Karpas-422 (cell line): ENCODE results near the gene SYNPO2. TPM values are rescaled to one million over a fixed set of nuclear protein-coding genes. Genes with fewer than 3 reads are reported as not detected.
"Not testable (repeated sequence)": the region's sequence is repeated elsewhere in the genome, so short reads cannot be mapped to it uniquely, and the experiment has no call there.

ENCODE experiments used
- DNase-seq: peaks from one replicate; pipeline ENCODE4 v3.0.0-alpha.2; 2015
- H2AFZ ChIP-seq: fragments of 200-600 bp; sonication (generic); 2 replicates; pipeline ENCODE4 v1.6.1; 2014; ENCODE audit warnings: antibody characterized with exemption, low read length, mixed read lengths
- H3K27ac ChIP-seq: fragments of 200-600 bp; sonication (generic); 2 replicates; pipeline ENCODE4 v1.5.1; 2014; ENCODE audit warnings: mild to moderate bottlenecking, low read length, moderate library complexity
- H3K27me3 ChIP-seq: fragments of 200-600 bp; sonication (generic); 2 replicates; pipeline ENCODE4 v1.6.1; 2014; ENCODE audit warnings: low read length, mixed read lengths
- H3K36me3 ChIP-seq: fragments of 200-600 bp; sonication (generic); 2 replicates; pipeline ENCODE4 v1.6.1; 2014; ENCODE audit warnings: low read length, mixed read lengths; ENCODE audit not compliant: insufficient read depth
- H3K4me1 ChIP-seq: fragments of 200-600 bp; sonication (generic); 2 replicates; pipeline ENCODE4 v1.6.1; 2014; ENCODE audit warnings: mild to moderate bottlenecking, low read length, mixed read lengths
- H3K4me2 ChIP-seq: fragments of 200-600 bp; sonication (generic); 2 replicates; pipeline ENCODE4 v1.6.1; 2014; ENCODE audit warnings: low read length, low read depth, mild to moderate bottlenecking; ENCODE audit not compliant: poor library complexity, severe bottlenecking
- H3K4me3 ChIP-seq: fragments of 200-600 bp; sonication (generic); 2 replicates; pipeline ENCODE4 v1.5.1; 2014; ENCODE audit warnings: mild to moderate bottlenecking, antibody characterized with exemption, low read length, mixed read lengths
- H3K79me2 ChIP-seq: fragments of 200-600 bp; sonication (generic); 2 replicates; pipeline ENCODE4 v1.6.1; 2014; ENCODE audit warnings: mild to moderate bottlenecking, low read length, mixed read lengths
- H3K9ac ChIP-seq: fragments of 200-600 bp; sonication (generic); 2 replicates; pipeline ENCODE4 v1.6.0; 2014; ENCODE audit warnings: low read length
- H3K9me2 ChIP-seq: fragments of 200-600 bp; sonication (generic), shearing (Covaris generic); replicated peaks from 2 replicates; pipeline ENCODE4 v1.6.0; 2014; ENCODE audit warnings: mild to moderate bottlenecking, low read length, moderate library complexity; ENCODE audit not compliant: insufficient read depth
- H3K9me3 ChIP-seq: fragments of 300-700, 200-600 bp; sonication (generic); 2 replicates; pipeline ENCODE4 v1.6.1; 2014; ENCODE audit warnings: low read length, mixed read lengths
- H4K20me1 ChIP-seq: fragments of 200-600 bp; sonication (generic); 2 replicates; pipeline ENCODE4 v1.6.1; 2014; ENCODE audit warnings: mild to moderate bottlenecking, antibody characterized with exemption, low read length, low read depth; ENCODE audit not compliant: insufficient read depth
- total RNA-seq: library from RNA; depleted of rRNA; stranded (reverse); fragments of >200 nt; shearing (Covaris generic); gene quantifications from 2 replicates; pipeline ENCODE4 v1.2.3, GENCODE V29; 2014; ENCODE audit warnings: low replicate concordance

SYNPO2 gene
- total RNA-seq, 1 experiment from 2014 or later, result 1.2 TPM

GRCh38 chr4:118869808-118870342, 18.8 kb upstream of the SYNPO2 start:
- no peaks in the 10 kb centered on the region for H3K79me2 ChIP-seq
- H3K27me3 ChIP-seq, result no peaks in the 10 kb centered on the region; the same call in 1 of the 2 replicates
- H3K9me3 ChIP-seq, result no peaks in the 10 kb centered on the region
- H3K36me3 ChIP-seq, result no peaks in the 10 kb centered on the region
- H3K9me2 ChIP-seq, result no peaks in the 10 kb centered on the region
- H3K4me2 ChIP-seq, result no peak overlapping the region
- no peak overlapping the region for H3K4me3 ChIP-seq
- H3K4me1 ChIP-seq, result peaks cover 12% of the 10 kb centered on the region
- no peak overlapping the region for H3K9ac ChIP-seq
- H3K27ac ChIP-seq, result no peak overlapping the region
- no peak for DNase-seq
- no peaks in the 10 kb centered on the region for H4K20me1 ChIP-seq
- no peak overlapping the region for H2AFZ ChIP-seq

- H3K4me2 ChIP-seq, result no peak overlapping the region
Observed at GRCh38 chr4:118872181-118872580, 16.5 kb upstream of the SYNPO2 start.

GRCh38 chr4:118877797-118878196, 10.9 kb upstream of the SYNPO2 start:
- Histone ChIP-seq H3K79me2 (no peaks in the 10 kb centered on the region), H2AFZ (no peak overlapping the region), H3K9me3 (0 out of 2 replicates have a peak, but pooled peaks cover 6% of the 10 kb centered on the region), H3K9ac (no peak overlapping the region), H3K4me3 (no peak overlapping the region), H3K27ac (no peak overlapping the region), H3K4me1 (peaks cover 3% of the 10 kb centered on the region; the same call in 1 of the 2 replicates), H3K27me3 (no peaks in the 10 kb centered on the region; the same call in 1 of the 2 replicates), H3K4me2 (no peak overlapping the region), H4K20me1 (no peaks in the 10 kb centered on the region), H3K9me2 (no peaks in the 10 kb centered on the region), H3K36me3 (no peaks in the 10 kb centered on the region)
- DNase-seq, result no peak

More at GRCh38 chr4:118872181-118872580, 16.5 kb upstream of the SYNPO2 start:
- Histone ChIP-seq H3K27me3 (no peaks in the 10 kb centered on the region; the same call in 1 of the 2 replicates), H2AFZ (no peak overlapping the region), H3K9ac (no peak overlapping the region), H3K27ac (no peak overlapping the region), H3K79me2 (no peaks in the 10 kb centered on the region), H3K4me3 (no peak overlapping the region), H3K36me3 (no peaks in the 10 kb centered on the region), H3K9me3 (no peaks in the 10 kb centered on the region), H3K4me1 (peaks cover 3% of the 10 kb centered on the region; the same call in 1 of the 2 replicates), H4K20me1 (no peaks in the 10 kb centered on the region), H3K9me2 (no peaks in the 10 kb centered on the region)
- no peak for DNase-seq

GRCh38 chr4:118878507-118878906, 10.1 kb upstream of the SYNPO2 start:
- DNase-seq, result peak; percentile 44
- not testable (repeated sequence) for H2AFZ ChIP-seq, H3K4me1 ChIP-seq, H3K4me3 ChIP-seq, H3K79me2 ChIP-seq, H3K4me2 ChIP-seq, H3K9ac ChIP-seq, H3K9me3 ChIP-seq, H3K36me3 ChIP-seq, H3K27ac ChIP-seq, H3K9me2 ChIP-seq, H3K27me3 ChIP-seq, H4K20me1 ChIP-seq

- DNase-seq, result no peak
- no peak overlapping the region for H3K27ac ChIP-seq
Observed at GRCh38 chr4:118879409-118879808, 9.2 kb upstream of the SYNPO2 start.

GRCh38 chr4:118881512-118882146, 7.0 kb upstream of the SYNPO2 start:
- Histone ChIP-seq H3K9me3 (0 out of 2 replicates have a peak, but pooled peaks cover 6% of the 10 kb centered on the region), H3K79me2 (no peaks in the 10 kb centered on the region), H3K36me3 (no peaks in the 10 kb centered on the region), H3K4me1 (0 out of 2 replicates have a peak, but pooled peaks cover 2% of the 10 kb centered on the region), H3K4me2 (no peak overlapping the region), H3K27ac (no peak overlapping the region), H3K4me3 (no peak overlapping the region), H3K9ac (no peak overlapping the region), H3K27me3 (no peaks in the 10 kb centered on the region), H4K20me1 (no peaks in the 10 kb centered on the region), H3K9me2 (no peaks in the 10 kb centered on the region), H2AFZ (no peak overlapping the region)
- no peak for DNase-seq

More at GRCh38 chr4:118879409-118879808, 9.2 kb upstream of the SYNPO2 start:
- no peaks in the 10 kb centered on the region for H3K27me3 ChIP-seq
- H4K20me1 ChIP-seq, result no peaks in the 10 kb centered on the region
- no peak overlapping the region for H2AFZ ChIP-seq
- 0 out of 2 replicates have a peak, but pooled peaks cover 2% of the 10 kb centered on the region for H3K4me1 ChIP-seq
- no peak overlapping the region for H3K4me3 ChIP-seq
- H3K36me3 ChIP-seq, result no peaks in the 10 kb centered on the region
- H3K4me2 ChIP-seq, result no peak overlapping the region
- no peak overlapping the region for H3K9ac ChIP-seq
- H3K9me2 ChIP-seq, result no peaks in the 10 kb centered on the region
- H3K79me2 ChIP-seq, result no peaks in the 10 kb centered on the region
- 0 out of 2 replicates have a peak, but pooled peaks cover 6% of the 10 kb centered on the region for H3K9me3 ChIP-seq

GRCh38 chr4:118883861-118884260, 4.8 kb upstream of the SYNPO2 start:
- no peak overlapping the region for H3K4me3 ChIP-seq
- H3K9me2 ChIP-seq, result no peaks in the 10 kb centered on the region
- H3K9me3 ChIP-seq, result no peaks in the 10 kb centered on the region
- no peak overlapping the region for H3K4me2 ChIP-seq
- no peak overlapping the region for H3K27ac ChIP-seq
- H3K79me2 ChIP-seq, result no peaks in the 10 kb centered on the region
- H3K4me1 ChIP-seq, result peaks cover 12% of the 10 kb centered on the region
- H3K36me3 ChIP-seq, result no peaks in the 10 kb centered on the region
- no peaks in the 10 kb centered on the region for H4K20me1 ChIP-seq
- DNase-seq, result peak; percentile 74
- no peak overlapping the region for H3K9ac ChIP-seq
- no peaks in the 10 kb centered on the region; the same call in 1 of the 2 replicates for H3K27me3 ChIP-seq
- peak overlapping the region; percentile 8; the same call in 1 of the 2 replicates for H2AFZ ChIP-seq

GRCh38 chr4:118884716-118885115, 3.9 kb upstream of the SYNPO2 start:
- H3K9me2 ChIP-seq, result no peaks in the 10 kb centered on the region
- no peaks in the 10 kb centered on the region for H3K36me3 ChIP-seq
- H3K9ac ChIP-seq, result no peak overlapping the region
- no peaks in the 10 kb centered on the region for H3K79me2 ChIP-seq
- H3K9me3 ChIP-seq, result no peaks in the 10 kb centered on the region
- H3K4me1 ChIP-seq, result peaks cover 20% of the 10 kb centered on the region
- no peak for DNase-seq
- no peak overlapping the region for H3K4me2 ChIP-seq
- no peak overlapping the region for H2AFZ ChIP-seq
- no peaks in the 10 kb centered on the region; the same call in 1 of the 2 replicates for H3K27me3 ChIP-seq
- H4K20me1 ChIP-seq, result no peaks in the 10 kb centered on the region
- no peak overlapping the region for H3K27ac ChIP-seq
- H3K4me3 ChIP-seq, result no peak overlapping the region
